GM11168 (cell line): ENCODE measurements around the gene FAM120C.

Source experiments
- in situ Hi-C: fragments of 300-500 bp; cut with MboI; formaldehyde crosslinking; loops from one replicate; pipeline ENCODE4 v1.12.0; 2022; ENCODE audit warnings: low sequenced_read_pairs; ENCODE audit not compliant: unreplicated experiment

The FAM120C gene

GRCh38 chrX:54182864-54183613 lies at the start of gene FAM120C:
Gene FAM120C (minus strand): TSS chrX:54183254. CDS start chrX:54183198, 56 bp downstream.
- in situ Hi-C loops = no loop called here

GRCh38 chrX:54230435-54231148 lies 47.5 kb upstream of the FAM120C start:
- in situ Hi-C loops = no loop called here

GRCh38 chrX:54223581-54223980 lies 40.5 kb upstream of the FAM120C start:
- in situ Hi-C loops = no loop called here

GRCh38 chrX:54213603-54214002 lies 30.5 kb upstream of the FAM120C start:
- in situ Hi-C loops = no loop called here

- in situ Hi-C loops = no loop called here
Measured at GRCh38 chrX:54208531-54208930, 25.5 kb upstream of the FAM120C start.

GRCh38 chrX:54198262-54198661 lies 15.2 kb upstream of the FAM120C start:
- in situ Hi-C loops = no loop called here

GRCh38 chrX:54194982-54195588 lies 12.0 kb upstream of the FAM120C start:
- in situ Hi-C loops = no loop called here

GRCh38 chrX:54193085-54193821 lies 10.2 kb upstream of the FAM120C start:
- in situ Hi-C loops = no loop called here

- in situ Hi-C loops = no loop called here
Measured at GRCh38 chrX:54184474-54184873, 1.4 kb upstream of the FAM120C start.

GRCh38 chrX:54182194-54182863 lies 725 bp downstream of the FAM120C start:
- in situ Hi-C loops = no loop called here

GRCh38 chrX:54181202-54181953 lies 1.7 kb downstream of the FAM120C start:
- in situ Hi-C loops = no loop called here

- in situ Hi-C loops = no loop called here
Measured at GRCh38 chrX:54180403-54180802, 2.7 kb downstream of the FAM120C start.

GRCh38 chrX:54178100-54178940 lies 4.7 kb downstream of the FAM120C start:
- in situ Hi-C loops = no loop called here

GRCh38 chrX:54177306-54177705 lies 5.7 kb downstream of the FAM120C start:
- in situ Hi-C loops = no loop called here

- in situ Hi-C loops = no loop called here
Measured at GRCh38 chrX:54173791-54174190, 9.3 kb downstream of the FAM120C start.

GRCh38 chrX:54172455-54172854 lies 10.6 kb downstream of the FAM120C start:
- in situ Hi-C loops = no loop called here

- in situ Hi-C loops = no loop called here
Measured at GRCh38 chrX:54171527-54172250, 11.4 kb downstream of the FAM120C start.

- in situ Hi-C loops = no loop called here
Measured at GRCh38 chrX:54171091-54171490, 12.0 kb downstream of the FAM120C start.
